AG04450 (cell line): Measurements from ENCODE around the gene HOMER3. TPM values are rescaled to one million over a fixed set of nuclear protein-coding genes. Genes with fewer than 3 reads are reported as not detected.

Experiments used
- CTCF ChIA-PET: fragments of 300-600, 350-600 bp; formaldehyde crosslinking; extraction: SDS; loops from one replicate; lab custom pipeline; 2022; ENCODE audit warnings: antibody characterized with exemption, inconsistent platforms; lab: Charles Lee
- POLR2A ChIA-PET: fragments of 350-600 bp; formaldehyde crosslinking; extraction: SDS; loops from one replicate; lab custom pipeline; 2021; ENCODE audit warnings: antibody characterized with exemption, inconsistent platforms; lab: Yijun Ruan, JAX
- DNase-seq: peaks from one replicate; pipeline ENCODE4 v3.0.0-alpha.2; 2011; ENCODE audit warnings: low read depth, low spot score
- H3K27ac ChIP-seq: one replicate; pipeline ENCODE4 v1.5.1; 2012; ENCODE audit warnings: low read depth, low read length, control low read depth
- H3K27me3 ChIP-seq: one replicate; pipeline ENCODE4 v1.6.0; 2012; ENCODE audit warnings: low read length; ENCODE audit not compliant: control insufficient read depth, insufficient read depth
- H3K4me3 ChIP-seq: 2 replicates; pipeline ENCODE4 v1.5.1; 2011; ENCODE audit warnings: mild to moderate bottlenecking, low read depth, low read length, control low read depth
- H3K9me3 ChIP-seq: 2 replicates; pipeline ENCODE4 v1.5.1; 2012; ENCODE audit warnings: low read length; ENCODE audit not compliant: control insufficient read depth, insufficient read depth
- polyA plus RNA-seq: library from polyadenylated mRNA; depleted of rRNA; stranded (reverse); fragments of >200 nt; gene quantifications from 2 replicates; pipeline ENCODE4 v1.2.3, GENCODE V29; 2011
- TF ChIP-seq, protein P1 (sequence below): IDR thresholded peaks from 2 replicates; pipeline ENCODE4 v1.5.1; 2011; ENCODE audit warnings: low read depth, low read length, control low read depth, inconsistent platforms

The HOMER3 gene
- polyA plus RNA-seq, 1 experiment = 29.0 TPM

DNA sequence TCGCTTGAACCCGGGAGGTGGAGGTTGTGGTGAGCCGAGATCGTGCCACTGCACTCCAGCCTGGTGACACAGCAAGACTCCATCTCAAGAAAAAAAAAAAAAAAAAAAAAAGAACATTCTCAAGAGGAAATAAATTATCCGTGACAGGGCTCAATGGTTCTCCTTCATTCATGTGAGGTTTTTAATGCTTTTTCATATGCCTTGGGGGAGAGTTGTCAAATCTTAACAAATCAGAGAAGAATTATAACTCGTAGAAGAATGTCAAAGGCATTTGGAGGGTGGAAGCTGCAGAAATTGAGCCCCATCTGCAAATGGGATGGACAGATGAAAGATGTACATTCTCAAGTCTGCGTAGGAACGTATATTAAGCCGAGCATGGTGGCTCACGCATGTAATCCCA lies 34.9 kb upstream of the HOMER3 start:
- Histone ChIP-seq H3K9me3 (no peaks in the 10 kb centered on the region), H3K27ac (no peak overlapping the region), H3K27me3 (no peaks in the 10 kb centered on the region), H3K4me3 (no peak overlapping the region)
- no peak for DNase-seq
- CTCF ChIA-PET = interaction anchor here (1.0 kb wide), 1 partner anchor 20 kb away, joined by 5 read pairs; no protein-coding TSS in a partner anchor
- TF ChIP-seq, protein P1, sequence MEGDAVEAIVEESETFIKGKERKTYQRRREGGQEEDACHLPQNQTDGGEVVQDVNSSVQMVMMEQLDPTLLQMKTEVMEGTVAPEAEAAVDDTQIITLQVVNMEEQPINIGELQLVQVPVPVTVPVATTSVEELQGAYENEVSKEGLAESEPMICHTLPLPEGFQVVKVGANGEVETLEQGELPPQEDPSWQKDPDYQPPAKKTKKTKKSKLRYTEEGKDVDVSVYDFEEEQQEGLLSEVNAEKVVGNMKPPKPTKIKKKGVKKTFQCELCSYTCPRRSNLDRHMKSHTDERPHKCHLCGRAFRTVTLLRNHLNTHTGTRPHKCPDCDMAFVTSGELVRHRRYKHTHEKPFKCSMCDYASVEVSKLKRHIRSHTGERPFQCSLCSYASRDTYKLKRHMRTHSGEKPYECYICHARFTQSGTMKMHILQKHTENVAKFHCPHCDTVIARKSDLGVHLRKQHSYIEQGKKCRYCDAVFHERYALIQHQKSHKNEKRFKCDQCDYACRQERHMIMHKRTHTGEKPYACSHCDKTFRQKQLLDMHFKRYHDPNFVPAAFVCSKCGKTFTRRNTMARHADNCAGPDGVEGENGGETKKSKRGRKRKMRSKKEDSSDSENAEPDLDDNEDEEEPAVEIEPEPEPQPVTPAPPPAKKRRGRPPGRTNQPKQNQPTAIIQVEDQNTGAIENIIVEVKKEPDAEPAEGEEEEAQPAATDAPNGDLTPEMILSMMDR = no peak
- POLR2A ChIA-PET = no interaction called here

DNA sequence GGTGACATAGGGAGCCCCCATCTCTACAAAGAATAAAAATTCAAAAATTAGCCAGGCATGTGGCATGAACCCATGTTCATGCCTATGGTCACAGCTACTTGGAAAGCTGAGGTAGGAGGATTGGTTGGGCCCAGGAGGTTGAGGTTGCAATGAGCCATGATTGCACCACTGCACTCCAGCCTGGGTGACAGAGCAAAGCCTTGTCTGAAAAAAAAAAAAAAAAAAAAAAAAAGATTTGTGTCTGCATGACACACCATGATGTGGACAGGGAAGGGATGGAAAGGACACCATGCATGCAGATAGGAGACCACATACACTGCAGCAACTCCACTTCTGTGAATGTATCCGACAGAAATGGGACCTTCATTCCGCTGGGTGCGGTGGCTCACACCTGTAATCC lies 34.0 kb upstream of the HOMER3 start:
- CTCF ChIA-PET = no interaction called here

DNA sequence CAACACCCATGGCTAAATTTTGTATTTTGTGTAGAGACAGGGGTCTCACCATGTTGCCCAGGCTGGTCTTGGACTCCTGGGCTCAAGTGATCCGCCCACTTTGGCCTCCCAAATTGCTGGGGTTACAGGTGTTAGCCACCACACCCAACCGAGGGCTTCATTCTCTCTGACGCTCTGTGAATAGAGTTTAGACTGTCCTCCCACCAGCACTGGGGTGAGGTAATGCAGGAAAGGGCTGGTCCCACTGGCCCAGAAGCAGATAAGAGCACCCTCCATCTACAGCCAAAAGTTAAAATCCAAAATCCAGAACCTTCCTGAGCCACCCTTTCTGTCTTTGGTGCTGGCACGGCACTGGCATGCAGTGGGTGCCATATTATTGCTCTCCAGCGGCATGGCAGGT lies 31.8 kb upstream of the HOMER3 start:
- POLR2A ChIA-PET = no interaction called here
- H3K4me3 ChIP-seq = no peak overlapping the region
- DNase-seq = no peak
- H3K27me3 ChIP-seq = no peaks in the 10 kb centered on the region
- H3K27ac ChIP-seq = peak overlapping the region; percentile 31
- peaks cover 5% of the 10 kb centered on the region; the same call in 1 of the 2 replicates for H3K9me3 ChIP-seq
- CTCF ChIA-PET = interaction anchor here (1.1 to 1.5 kb wide), 2 partner anchors 14 to 49 kb away, joined by 3 to 8 read pairs; no protein-coding TSS in a partner anchor
- TF ChIP-seq, protein P1 = no peak

More for the DNA sequence above, 34.0 kb upstream of the HOMER3 start:
- H3K9me3 ChIP-seq = no peaks in the 10 kb centered on the region
- POLR2A ChIA-PET = interaction anchor here (0.6 kb wide), 1 partner anchor 22 kb away, joined by 4 read pairs; no protein-coding TSS in a partner anchor
- no peak for DNase-seq
- H3K4me3 ChIP-seq = no peak overlapping the region
- TF ChIP-seq, protein P1 = no peak
- H3K27ac ChIP-seq = no peak overlapping the region
- H3K27me3 ChIP-seq = no peaks in the 10 kb centered on the region

DNA sequence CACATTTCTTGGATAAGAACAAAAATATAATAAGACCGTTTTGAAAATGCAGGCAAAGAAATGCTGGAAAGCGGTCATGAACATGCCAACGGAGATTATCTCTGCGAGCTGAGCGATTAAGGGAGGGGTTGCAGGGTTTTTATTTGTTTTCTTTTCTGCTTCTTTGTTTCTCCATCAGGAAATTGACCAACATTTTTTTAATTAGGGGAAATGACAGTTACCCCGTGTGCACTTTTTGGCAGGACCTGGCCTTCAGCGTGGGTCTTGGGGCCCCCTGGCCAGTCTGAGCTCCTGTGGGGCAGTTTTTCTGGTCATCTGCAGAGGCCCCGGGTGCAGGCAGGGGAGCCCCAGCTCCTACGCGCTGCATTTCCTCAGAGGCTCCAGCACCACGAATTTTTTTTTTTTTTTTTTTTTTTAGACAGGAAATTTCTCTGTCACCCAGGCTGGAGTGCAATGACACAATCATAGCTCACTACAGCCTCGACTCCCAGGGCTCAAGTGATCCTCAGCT lies 31.3 kb upstream of the HOMER3 start:
- ChIA-PET POLR2A (interaction anchor here (0.7 kb wide), 1 partner anchor 22 kb away, joined by 7 read pairs; no protein-coding TSS in a partner anchor), CTCF (interaction anchor here (1.1 to 1.5 kb wide), 2 partner anchors 14 to 49 kb away, joined by 3 to 8 read pairs; no protein-coding TSS in a partner anchor)
- TF ChIP-seq, protein P1 = no peak
- DNase-seq = no peak
- Histone ChIP-seq H3K4me3 (no peak overlapping the region), H3K27me3 (no peaks in the 10 kb centered on the region), H3K27ac (peak overlapping the region; percentile 31), H3K9me3 (peaks cover 5% of the 10 kb centered on the region; the same call in 1 of the 2 replicates)

DNA sequence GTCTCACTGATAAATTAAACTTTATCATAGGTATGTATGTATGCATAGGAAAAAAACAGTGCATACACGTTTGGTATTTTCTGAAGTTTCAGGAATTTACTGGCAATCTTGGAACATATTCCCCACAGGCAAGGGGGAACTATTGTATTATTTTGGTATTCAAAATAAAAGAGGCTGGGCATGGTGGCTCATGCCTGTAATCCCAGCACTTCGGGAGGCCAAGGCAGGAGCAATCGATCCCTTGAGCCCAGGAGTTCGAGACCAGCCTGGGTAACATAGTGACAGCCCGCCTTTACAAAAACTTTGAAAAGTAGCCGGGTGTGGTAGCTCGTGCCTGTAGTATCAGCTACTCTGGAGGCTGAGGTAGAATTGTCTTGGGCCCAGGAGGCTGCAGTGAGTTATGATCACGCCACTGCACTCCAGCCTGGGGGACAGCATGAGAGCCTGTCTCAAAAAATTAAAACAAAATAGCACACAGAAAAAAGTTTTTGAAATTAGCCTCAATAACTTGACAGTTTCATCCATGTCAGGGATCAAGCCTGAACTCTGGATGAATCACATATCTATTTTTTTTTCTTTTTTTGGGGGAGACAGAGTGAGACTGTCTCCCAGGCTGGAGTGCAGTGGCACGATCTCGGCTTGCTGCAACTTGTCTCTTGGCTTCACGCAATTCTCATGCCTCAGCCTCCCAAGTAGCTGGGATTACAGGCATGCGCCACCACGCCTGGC lies 29.1 kb upstream of the HOMER3 start:
- no peak overlapping the region for H3K4me3 ChIP-seq
- peaks cover 5% of the 10 kb centered on the region; the same call in 1 of the 2 replicates for H3K9me3 ChIP-seq
- H3K27me3 ChIP-seq = no peaks in the 10 kb centered on the region
- ChIA-PET CTCF (no interaction called here), POLR2A (no interaction called here)
- TF ChIP-seq, protein P1 = no peak
- H3K27ac ChIP-seq = peak overlapping the region; percentile 68
- no peak for DNase-seq
